DMS114 treated with DMSO at 0.1 percent for 48 hours (cell line): Measurements from ENCODE around the gene KCTD13.
"Not testable (repeated sequence)": the region's sequence is repeated elsewhere in the genome, so short reads cannot be mapped to it uniquely, and the experiment has no call there.

Source experiments
- DNase-seq: peaks from one replicate; lab custom pipeline; 2025; ENCODE audit not compliant: unreplicated experiment; lab: John Stamatoyannopoulos, UW

The KCTD13 gene

DNA sequence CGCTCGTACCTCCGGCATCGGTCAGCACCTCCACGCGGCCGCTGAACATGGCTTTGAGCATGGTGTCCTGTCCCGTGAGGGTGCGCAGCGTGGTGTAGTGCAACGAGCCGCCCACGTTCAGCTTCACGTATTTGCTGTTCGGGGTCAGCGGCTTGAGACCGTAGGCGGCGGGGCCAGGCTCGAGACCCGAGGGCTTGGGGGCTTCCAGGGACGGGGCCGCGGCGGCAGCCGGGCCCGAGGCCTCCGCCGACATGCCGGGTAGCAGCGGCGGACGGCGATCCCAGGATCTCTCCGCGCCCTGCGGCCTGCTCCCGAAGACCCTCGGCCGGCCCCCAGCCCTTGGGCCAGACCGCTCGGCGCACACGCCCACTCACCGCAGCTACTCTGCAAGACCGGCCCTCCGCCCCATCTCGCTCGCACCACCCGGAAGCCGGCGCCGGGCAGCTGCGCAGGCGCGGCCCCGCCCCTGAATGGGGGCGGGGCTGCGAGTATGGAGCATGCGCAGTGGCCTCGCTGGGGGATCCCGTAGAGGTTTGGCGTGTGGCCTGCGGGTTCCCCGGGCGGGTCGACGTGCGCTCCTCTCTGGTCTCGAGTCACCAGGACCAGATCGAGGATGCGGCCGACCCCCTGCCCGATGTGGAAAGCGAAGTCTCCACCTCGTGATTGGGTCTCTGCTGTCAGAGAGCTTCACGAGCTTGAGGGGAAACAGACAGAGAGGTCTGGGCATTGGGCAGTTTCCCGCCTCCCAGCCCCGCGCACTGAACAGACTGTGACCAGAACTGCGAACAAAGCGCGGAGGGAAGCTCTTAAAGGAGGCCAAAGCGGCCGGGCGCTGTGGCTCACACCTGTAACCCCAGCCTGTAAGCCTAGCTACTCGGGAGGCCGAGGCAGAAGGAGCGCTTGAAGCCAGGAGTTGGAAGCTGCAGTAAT, at the start of gene KCTD13:
Gene KCTD13 (minus strand): TSS at position 446 of the 930 bp plus-strand sequence. CDS start 193 bp downstream, at position 253.
- DNase-seq: peak; percentile 64

GRCh38 chr16:29975134-29975538, 49.1 kb upstream of the KCTD13 start:
- no peak for DNase-seq

- DNase-seq: no peak
These were observed 48.5 kb upstream of the KCTD13 start for GRCh38 chr16:29974291-29975133.

DNA sequence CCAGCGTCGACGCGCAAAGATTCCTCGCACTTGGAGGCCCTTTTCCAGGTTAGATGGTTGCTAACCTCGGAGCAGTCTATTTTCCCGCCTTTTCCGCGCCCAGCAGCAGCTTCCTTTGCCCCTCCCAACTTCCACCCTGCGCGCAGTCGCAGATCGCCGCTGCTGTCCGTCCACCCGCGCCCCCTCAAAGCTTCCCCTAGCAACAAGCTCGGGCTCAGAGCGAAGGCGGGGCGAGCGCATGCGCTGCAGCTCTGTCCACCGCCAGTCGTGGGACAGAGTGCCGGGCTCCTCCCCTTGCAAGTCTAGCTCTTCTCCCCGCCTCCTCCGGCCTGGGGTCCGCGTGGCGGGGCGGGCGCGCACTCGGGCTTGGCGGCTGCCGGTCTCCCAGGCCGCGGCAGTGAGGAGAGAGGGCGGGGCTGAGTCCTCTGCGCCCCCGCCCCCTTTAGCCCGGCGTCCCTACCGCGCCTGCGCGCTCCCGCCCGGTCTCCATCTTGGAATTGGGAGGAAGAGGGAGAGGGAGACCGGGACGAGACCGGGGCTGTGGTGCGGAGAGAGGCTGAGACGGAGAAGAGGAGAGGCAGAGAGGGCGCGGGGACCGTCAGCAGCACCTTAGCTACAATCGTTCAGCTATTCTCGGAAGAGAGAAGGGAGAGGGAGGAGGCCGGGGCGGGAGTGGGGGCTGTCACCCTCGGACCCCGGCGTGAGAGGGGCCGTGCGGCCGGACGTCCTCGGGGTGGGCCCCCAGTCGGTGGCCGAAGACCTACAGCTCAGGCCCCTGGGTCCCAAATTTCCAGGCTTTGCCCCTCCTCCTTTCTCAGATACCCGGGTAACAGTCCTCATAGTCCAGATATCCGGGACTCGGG, 47.6 kb upstream of the KCTD13 start, which contains the start of gene TAOK2:
Gene TAOK2 (plus strand): TSS at position 485 of the 863 bp plus-strand sequence. CDS start 3,905 bp downstream, outside the sequence.
- peak; percentile 97 for DNase-seq

DNA sequence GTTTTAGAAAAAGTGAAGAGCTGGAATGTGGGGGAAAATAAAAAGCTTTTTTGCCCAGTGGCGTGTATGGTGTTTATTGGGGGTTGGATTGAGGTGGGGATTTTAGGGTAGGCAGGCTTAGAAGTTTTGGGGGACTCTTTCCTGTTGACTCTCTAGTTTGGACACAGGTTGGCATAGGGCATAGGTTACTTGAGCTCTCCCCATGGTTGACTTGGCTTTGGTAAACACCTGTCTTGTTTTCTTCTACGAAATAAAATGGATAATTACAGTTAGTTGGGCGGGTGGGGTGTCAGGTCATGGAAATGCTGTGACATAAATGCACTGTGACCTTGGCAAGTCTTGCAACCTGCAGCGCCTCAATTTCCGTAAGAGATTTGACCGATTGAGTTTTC, 47.0 kb upstream of the KCTD13 start:
- no peak for DNase-seq

DNA sequence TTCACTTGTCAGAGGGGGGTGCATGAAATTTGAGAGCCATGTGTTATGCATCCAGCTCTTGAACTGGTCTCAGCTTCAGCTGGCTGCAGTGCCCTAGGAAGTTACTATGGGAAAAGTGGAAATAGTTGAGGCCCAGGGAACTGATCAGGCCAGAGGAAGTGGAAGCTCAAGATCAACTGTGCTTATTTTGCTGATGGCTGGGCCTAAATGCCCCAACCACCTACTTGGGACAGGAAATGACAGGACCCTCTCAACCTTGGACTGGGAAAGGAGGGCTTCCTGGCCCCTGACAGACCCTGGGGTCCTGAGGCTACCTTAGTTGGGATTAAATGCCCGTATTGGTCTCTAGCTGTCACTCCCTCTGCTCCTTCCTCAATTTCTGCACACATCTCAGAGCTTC, 46.5 kb upstream of the KCTD13 start:
- DNase-seq: no peak

DNA sequence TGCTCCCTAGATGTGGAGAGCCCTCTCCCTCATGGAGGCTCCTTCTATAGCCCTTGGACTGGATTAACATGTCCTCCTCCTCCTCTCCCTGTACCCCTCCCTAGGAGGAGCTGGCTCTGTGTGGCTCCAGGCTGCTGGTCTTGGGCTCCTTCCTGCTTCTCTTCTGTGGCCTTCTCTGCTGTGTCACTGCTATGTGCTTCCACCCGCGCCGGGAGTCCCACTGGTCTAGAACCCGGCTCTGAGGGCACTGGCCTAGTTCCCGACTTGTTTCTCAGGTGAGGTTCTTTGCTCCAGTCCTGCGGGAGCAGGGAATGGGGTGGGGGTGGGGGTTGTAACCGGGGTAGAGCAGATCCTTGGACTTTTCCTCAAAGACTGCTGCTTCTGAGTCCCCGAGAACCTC, 45.3 kb upstream of the KCTD13 start:
- no peak for DNase-seq

- no peak for DNase-seq
These were observed 42.2 kb upstream of the KCTD13 start for GRCh38 chr16:29968205-29968604.

DNA sequence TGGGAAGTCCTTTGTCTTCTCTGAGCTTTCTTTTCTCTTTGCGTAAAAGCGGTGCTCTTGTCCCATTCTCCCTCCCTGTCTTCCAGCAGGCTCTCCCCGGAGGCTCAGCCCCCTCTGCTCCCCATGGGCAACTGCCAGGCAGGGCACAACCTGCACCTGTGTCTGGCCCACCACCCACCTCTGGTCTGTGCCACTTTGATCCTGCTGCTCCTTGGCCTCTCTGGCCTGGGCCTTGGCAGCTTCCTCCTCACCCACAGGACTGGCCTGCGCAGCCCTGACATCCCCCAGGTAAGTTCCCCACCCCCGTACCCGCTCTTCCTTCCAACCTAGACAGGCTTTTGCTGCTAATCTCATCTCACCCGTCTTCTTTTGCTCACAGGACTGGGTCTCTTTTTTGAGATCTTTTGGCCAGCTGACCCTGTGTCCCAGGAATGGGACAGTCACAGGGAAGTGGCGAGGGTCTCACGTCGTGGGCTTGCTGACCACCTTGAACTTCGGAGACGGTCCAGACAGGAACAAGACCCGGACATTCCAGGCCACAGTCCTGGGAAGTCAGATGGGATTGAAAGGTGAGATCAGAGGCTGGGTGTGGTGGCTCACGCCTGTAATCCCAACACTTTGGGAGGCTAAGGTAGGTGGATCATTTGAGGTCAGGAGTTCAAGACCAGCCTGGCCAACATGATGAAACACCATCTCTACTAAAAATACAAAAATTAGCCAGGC, 37.2 kb upstream of the KCTD13 start:
- DNase-seq: no peak

DNA sequence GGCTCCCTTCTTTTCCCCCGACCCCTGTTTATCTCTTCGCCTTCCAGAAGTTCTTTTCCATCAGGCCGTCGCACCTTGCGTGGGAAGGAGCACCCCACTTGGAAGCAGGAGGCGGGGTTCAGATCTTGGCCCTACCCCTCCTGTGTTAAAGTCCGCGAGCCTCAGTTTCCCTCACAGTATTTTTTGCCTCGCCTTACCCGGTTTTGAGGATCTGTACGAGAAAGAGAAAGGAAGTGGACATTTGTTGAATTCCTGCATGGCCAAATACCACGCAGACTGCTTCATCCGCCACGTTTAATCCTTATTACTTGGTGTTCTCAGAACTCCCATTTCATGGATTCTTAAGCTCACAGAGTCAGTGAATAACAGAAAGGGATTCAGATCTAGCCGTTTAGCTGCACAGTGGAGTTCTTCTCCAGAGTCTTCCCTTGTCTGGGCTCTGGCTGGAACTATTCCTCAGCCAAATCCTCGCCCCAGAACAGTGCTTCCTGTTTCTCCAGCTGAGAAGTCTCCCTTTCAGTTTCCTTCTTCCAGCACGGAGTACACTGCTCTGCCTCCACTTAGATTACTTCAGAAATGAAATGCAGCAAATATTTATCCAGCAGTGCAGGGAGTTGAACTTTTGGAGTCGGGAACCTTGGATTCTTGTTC, 36.4 kb upstream of the KCTD13 start:
- DNase-seq: no peak

DNA sequence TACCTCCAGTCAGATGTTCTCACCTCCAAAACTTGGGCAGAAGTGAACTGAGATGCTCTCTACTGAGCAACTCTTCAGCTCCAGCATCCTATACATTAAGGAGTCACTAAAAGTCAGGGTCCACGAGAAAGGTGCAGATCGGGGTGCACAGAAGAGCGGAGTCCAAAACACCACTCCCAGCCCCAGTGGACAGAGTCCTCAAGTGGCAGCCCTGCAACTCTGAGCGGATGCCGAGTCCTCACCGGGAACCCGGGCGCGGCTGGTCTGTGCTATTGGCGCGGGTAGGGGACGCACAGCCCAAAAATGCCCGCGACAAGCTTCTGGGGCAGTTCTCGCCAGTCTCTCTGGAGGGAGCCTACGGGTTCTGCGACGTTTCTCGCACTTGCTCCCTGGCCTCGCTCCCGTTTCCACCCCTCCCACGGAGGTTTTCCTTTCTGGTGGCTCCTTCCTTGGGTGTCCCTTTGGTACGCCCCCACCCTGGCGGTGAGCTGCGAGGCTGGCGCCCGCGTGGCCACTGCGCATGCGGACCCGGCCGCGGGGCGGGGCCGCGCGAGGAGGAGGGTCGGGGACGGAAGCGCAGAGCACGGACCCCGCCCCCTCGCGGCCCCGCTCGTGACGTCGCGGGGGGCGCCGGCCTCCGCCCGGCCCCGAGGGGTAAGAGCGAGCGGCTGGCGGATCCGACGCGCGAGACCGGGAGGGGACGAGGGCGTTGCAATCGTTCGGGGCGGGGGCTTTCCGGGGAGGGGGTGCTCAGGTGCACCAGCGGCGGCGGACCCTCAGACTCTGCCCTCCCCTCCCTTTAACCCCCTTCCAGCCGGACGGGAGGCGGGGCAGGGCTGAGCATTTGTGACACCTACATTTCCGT, 35.7 kb upstream of the KCTD13 start, which contains the start of gene TMEM219:
Gene TMEM219 (plus strand): TSS at position 601 of the 865 bp plus-strand sequence. CDS start 1,065 bp downstream, outside the sequence.
- peak; percentile 76 for DNase-seq

DNA sequence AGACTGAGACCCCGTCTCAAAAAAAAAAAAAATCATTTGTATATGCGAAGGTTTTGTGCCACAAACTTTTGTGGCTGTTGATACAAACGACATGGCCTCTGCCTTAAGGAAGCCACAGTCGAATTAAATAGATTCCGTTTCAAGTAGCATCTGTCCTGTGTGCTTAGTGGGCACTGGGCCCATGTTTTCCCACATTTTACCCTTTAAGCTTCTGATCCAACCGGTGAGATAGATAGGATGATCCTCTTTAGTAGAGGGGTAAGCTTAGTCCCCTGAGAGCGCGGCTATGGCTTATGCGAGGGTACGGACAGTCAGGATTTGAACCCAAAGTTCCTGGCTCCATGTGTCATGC, 35.1 kb upstream of the KCTD13 start:
- no peak for DNase-seq

DNA sequence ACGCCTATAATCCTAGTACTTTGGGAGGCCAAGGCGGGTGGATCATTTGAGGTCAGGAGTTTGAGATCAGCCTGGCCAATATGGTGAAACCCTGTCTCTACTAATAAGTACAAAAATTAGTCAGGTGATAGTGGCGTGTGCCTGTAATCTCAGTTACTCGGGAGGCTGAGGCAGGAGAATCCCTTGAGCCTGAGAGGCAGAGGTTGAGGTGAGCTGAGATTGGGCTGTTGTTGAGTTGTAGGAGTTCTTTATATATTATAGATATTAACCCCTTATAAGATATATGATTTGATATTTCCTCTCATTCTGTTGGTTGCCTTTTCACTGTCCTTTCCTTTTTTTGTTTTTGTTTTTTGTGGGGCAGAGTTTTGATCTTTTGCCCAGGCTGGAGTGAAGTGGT, 33.8 kb upstream of the KCTD13 start:
- DNase-seq: not testable (repeated sequence)

GRCh38 chr16:29959293-29959692, 33.3 kb upstream of the KCTD13 start:
- no peak for DNase-seq

DNA sequence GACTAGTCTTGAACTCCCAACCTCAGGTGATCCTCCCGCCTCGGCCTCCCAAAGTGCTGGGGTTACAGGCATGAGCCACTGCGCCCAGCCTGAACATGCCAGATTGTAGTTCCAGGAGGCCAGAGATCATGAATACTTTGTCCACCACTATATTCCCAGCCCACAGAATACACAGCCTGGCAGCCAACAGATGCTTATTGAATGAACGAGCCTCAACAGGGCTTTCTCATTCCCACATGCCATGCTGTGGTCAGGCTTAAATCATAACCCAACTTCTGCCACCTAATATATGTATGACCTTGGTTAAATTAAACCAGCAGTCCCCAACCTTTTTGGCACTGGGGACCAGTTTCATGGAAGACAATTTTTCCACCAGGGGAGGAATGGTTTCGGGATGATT, 32.7 kb upstream of the KCTD13 start:
- no peak for DNase-seq

DNA sequence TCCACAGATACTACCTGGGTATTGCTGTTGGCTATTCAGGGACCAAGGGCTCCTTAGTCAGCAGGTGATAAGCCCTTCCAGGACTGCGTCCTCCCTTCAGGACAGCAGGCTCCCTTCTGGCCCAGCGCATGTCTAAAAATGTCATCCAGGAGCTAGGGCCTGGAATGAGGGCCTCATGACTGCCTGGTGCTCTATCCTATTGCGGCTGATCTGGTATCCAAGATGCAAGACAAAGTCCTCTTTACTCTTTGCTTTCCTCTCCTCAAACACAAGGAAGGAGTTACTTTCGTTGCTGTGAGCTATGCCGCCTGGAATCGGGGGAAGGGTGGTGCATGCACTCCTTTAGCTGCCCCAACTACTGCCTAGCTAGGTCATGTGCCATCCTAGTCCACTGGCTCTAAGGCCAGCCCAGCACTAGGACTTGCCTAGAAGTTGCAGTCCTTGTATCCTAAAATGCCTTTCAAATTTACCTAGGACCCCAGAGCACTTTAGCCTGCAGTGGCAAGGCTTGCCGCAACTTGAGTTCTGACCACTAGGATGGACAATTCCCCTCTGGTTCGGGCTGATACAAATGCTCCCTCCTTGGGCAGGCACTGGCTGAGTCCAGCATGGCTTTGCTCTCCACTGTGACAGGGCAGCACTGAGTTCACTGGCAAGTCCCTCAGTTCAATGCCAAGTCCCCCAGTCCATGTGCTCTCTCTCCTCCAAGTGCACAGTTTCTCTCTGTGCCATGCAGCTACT, 25.8 kb upstream of the KCTD13 start:
- DNase-seq: no peak

DNA sequence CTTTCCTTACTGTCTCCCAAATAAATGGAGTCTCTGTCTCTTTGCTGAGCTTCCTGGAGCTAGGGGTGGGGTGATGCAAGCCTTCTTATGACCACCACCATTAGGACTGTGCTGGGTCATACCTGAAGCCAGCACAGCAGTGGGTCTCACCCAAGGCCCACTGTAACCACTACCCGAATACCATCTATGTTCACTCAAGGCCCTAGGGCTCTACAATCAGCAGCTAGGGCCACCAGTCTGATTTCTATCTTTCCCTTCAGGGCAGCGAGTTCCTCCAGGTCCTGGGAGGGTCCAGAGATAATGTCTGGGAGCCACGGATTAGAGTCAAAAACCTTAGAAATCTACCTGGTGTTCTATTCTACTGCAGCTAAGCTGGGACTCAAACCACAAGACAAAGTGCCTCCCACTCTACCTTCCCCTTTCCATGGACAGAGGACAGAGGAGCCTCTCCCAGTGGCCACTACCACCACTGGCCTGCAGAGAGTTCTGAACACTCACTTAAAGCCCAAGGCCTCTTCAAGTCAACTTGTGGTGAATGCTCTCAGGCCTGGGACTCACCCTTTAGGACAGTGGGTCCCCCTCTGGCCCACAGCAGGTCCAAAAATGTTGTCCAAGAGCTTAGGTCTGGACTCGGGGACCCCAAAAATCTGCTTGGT, 24.9 kb upstream of the KCTD13 start:
- no peak for DNase-seq
